Measurements from ENCODE around the gene H2BK1.

GRCh38 chr7:151186640-151187408, 23.5 kb downstream of the H2BK1 start, which contains the start of gene ASB10:
- TF ChIP-seq POLR2A (IDR thresholded peaks at IDR 0.05; ENCODE audit: borderline replicate concordance, extremely low read depth, insufficient read depth, insufficient read length) (no peak), MAX (IDR thresholded peaks at IDR 0.05) (no peak)

Measured in HCT116 (cell line).